ENCODE measurements around the gene GOLGA7B. TPM values are rescaled to one million over a fixed set of nuclear protein-coding genes. Genes with fewer than 3 reads are reported as not detected.

GOLGA7B gene
- total and polyA plus RNA-seq, 2 donors (not counting 1 experiment from before 2014, with no cell fraction given) = 0.01 TPM; not detected in 1

GRCh38 chr10:97868134-97868685 is 18.6 kb downstream of the GOLGA7B start:
- H2AFZ ChIP-seq (ENCODE audit: insufficient read depth, low read depth, low read length, poor library complexity, severe bottlenecking) = no peak overlapping the region
- peaks cover 3 to 7% of the 10 kb centered on the region in 2 donors for H3K4me1 ChIP-seq (ENCODE audit: control insufficient read depth in 2 of 2, insufficient read depth in 2 of 2, low read length in 2 of 2)
- no peak for TF ChIP-seq EZH2 (IDR thresholded peaks at IDR 0.05; ENCODE audit: borderline replicate concordance, insufficient read depth, low read depth, low read length, poor library complexity, severe bottlenecking)
- TF ChIP-seq CTCF (IDR thresholded peaks at IDR 0.05) = no peak
- no peaks in the 10 kb centered on the region for H3K79me2 ChIP-seq (ENCODE audit: control insufficient read depth, insufficient read depth, low read length)
- Mint-ChIP-seq H3K27me3 (peaks cover 19% of the 10 kb centered on the region), H3K27ac (no peak overlapping the region), H3K4me1 (peaks cover 3% of the 10 kb centered on the region), H3K4me3 (no peak overlapping the region), H3K9me3 (ENCODE audit: insufficient read depth) (no peaks in the 10 kb centered on the region)
- H3K9me3 ChIP-seq (ENCODE audit: control extremely low read depth in 1 of 3, control insufficient read depth in 2 of 3, insufficient read depth in 1 of 3, low read length in 2 of 3) = no peaks in the 10 kb centered on the region
- H3K4me2 ChIP-seq (replicated peaks; ENCODE audit: low read depth, low read length, poor library complexity, severe bottlenecking) = no peak overlapping the region
- ATAC-seq (ENCODE audit: low read depth) (no peak), DNase-seq (no peak)
- ChIA-PET POLR2A (no interaction called here), CTCF (interaction anchor here (0.6 to 1.4 kb wide), 3 partner anchors 75 to 178 kb away, joined by 3 read pairs; no protein-coding TSS in a partner anchor)
- H3K27me3 ChIP-seq (replicated peaks in 1 of 4; ENCODE audit: control extremely low read depth in 1 of 4, control insufficient read depth in 3 of 4, insufficient read depth in 4 of 4, low read length in 3 of 4) = peaks cover 0 to 10% (median 5%) of the 10 kb centered on the region in 4 experiments
- H3K9ac ChIP-seq (ENCODE audit: low read length) = no peak overlapping the region
- H4K20me1 ChIP-seq (ENCODE audit: control insufficient read depth, insufficient read depth, low read length, poor library complexity, severe bottlenecking) = no peaks in the 10 kb centered on the region
- WGBS (ENCODE audit: insufficient coverage) = 80% methylated on average over 4 of the region's 4 CpGs
- intact Hi-C loops (cut with micrococcal nuclease) = no loop called here
- H3K36me3 ChIP-seq (replicated peaks in 1 of 2; ENCODE audit: control extremely low read depth in 1 of 2, control insufficient read depth in 1 of 2, extremely low read depth in 1 of 2, insufficient read depth in 2 of 2, low read length in 1 of 2) = no peaks in the 10 kb centered on the region
- H3K27ac ChIP-seq (ENCODE audit: low read length in 2 of 2) = no peak overlapping the region
- no peak overlapping the region for H3K4me3 ChIP-seq (ENCODE audit: control extremely low read depth in 1 of 5, extremely low read depth in 1 of 5, insufficient read depth in 1 of 5, low read depth in 2 of 5, low read length in 4 of 5)

Measured in B cell (primary cell).